Measurements from ENCODE around the gene DACT2. TPM values are rescaled to one million over a fixed set of nuclear protein-coding genes. Genes with fewer than 3 reads are reported as not detected.

Gene DACT2
- not detected for polyA plus RNA-seq (2012; ENCODE audit: missing spikeins)

- DNase-seq (ENCODE audit: insufficient read length) (no peak), FAIRE-seq (no peak)
- no peak for TF ChIP-seq POLR2A (IDR thresholded peaks at IDR 0.05; ENCODE audit: low read depth, low read length)
- no peak for TF ChIP-seq POLR2AphosphoS5 (IDR thresholded peaks at IDR 0.05; ENCODE audit: low read depth, low read length)
- TF ChIP-seq TAF1 (IDR thresholded peaks at IDR 0.05; ENCODE audit: borderline replicate concordance, low read depth, low read length): no peak
These were observed at the start of gene DACT2 for GRCh38 chr6:168319279-168320111. DACT2 (minus strand) TSS chr6:168319777; CDS start chr6:168319633, 144 bp downstream.

GRCh38 chr6:168368936-168369335 lies 49.4 kb upstream of the DACT2 start:
- FAIRE-seq (no peak), DNase-seq (ENCODE audit: insufficient read length) (no peak)
- TF ChIP-seq POLR2AphosphoS5 (IDR thresholded peaks at IDR 0.05; ENCODE audit: low read depth, low read length) (no peak), POLR2A (IDR thresholded peaks at IDR 0.05; ENCODE audit: low read depth, low read length) (no peak)

GRCh38 chr6:168368066-168368820 lies 48.7 kb upstream of the DACT2 start:
- DNase-seq (ENCODE audit: insufficient read length): no peak
- no peak for FAIRE-seq
- TF ChIP-seq POLR2AphosphoS5 (IDR thresholded peaks at IDR 0.05; ENCODE audit: low read depth, low read length): no peak
- TF ChIP-seq POLR2A (IDR thresholded peaks at IDR 0.05; ENCODE audit: low read depth, low read length): no peak
- TF ChIP-seq TAF1 (IDR thresholded peaks at IDR 0.05; ENCODE audit: borderline replicate concordance, low read depth, low read length): no peak

GRCh38 chr6:168367285-168367751 lies 47.7 kb upstream of the DACT2 start:
- no peak for DNase-seq (ENCODE audit: insufficient read length)
- no peak for TF ChIP-seq POLR2A (IDR thresholded peaks at IDR 0.05; ENCODE audit: low read depth, low read length)
- no peak for TF ChIP-seq TAF1 (IDR thresholded peaks at IDR 0.05; ENCODE audit: borderline replicate concordance, low read depth, low read length)
- no peak for TF ChIP-seq POLR2AphosphoS5 (IDR thresholded peaks at IDR 0.05; ENCODE audit: low read depth, low read length)

GRCh38 chr6:168366473-168366872 lies 46.9 kb upstream of the DACT2 start:
- FAIRE-seq (no peak), DNase-seq (ENCODE audit: insufficient read length) (no peak)
- TF ChIP-seq POLR2A (IDR thresholded peaks at IDR 0.05; ENCODE audit: low read depth, low read length) (no peak), TAF1 (IDR thresholded peaks at IDR 0.05; ENCODE audit: borderline replicate concordance, low read depth, low read length) (no peak), POLR2AphosphoS5 (IDR thresholded peaks at IDR 0.05; ENCODE audit: low read depth, low read length) (no peak)

More at GRCh38 chr6:168367285-168367751, 47.7 kb upstream of the DACT2 start:
- no peak for FAIRE-seq

GRCh38 chr6:168365422-168366165 lies 46.0 kb upstream of the DACT2 start:
- DNase-seq (ENCODE audit: insufficient read length) (no peak), FAIRE-seq (no peak)
- TF ChIP-seq POLR2A (IDR thresholded peaks at IDR 0.05; ENCODE audit: low read depth, low read length) (no peak), TAF1 (IDR thresholded peaks at IDR 0.05; ENCODE audit: borderline replicate concordance, low read depth, low read length) (no peak), POLR2AphosphoS5 (IDR thresholded peaks at IDR 0.05; ENCODE audit: low read depth, low read length) (no peak)

- TF ChIP-seq POLR2AphosphoS5 (IDR thresholded peaks at IDR 0.05; ENCODE audit: low read depth, low read length) (no peak), TAF1 (IDR thresholded peaks at IDR 0.05; ENCODE audit: borderline replicate concordance, low read depth, low read length) (no peak), POLR2A (IDR thresholded peaks at IDR 0.05; ENCODE audit: low read depth, low read length) (no peak)
- DNase-seq (ENCODE audit: insufficient read length) (no peak), FAIRE-seq (no peak)
These were observed 45.3 kb upstream of the DACT2 start for GRCh38 chr6:168364793-168365421.

GRCh38 chr6:168363811-168364792 lies 44.5 kb upstream of the DACT2 start:
- FAIRE-seq (no peak), DNase-seq (ENCODE audit: insufficient read length) (no peak)
- no peak for TF ChIP-seq POLR2A (IDR thresholded peaks at IDR 0.05; ENCODE audit: low read depth, low read length)
- no peak for TF ChIP-seq POLR2AphosphoS5 (IDR thresholded peaks at IDR 0.05; ENCODE audit: low read depth, low read length)
- no peak for TF ChIP-seq TAF1 (IDR thresholded peaks at IDR 0.05; ENCODE audit: borderline replicate concordance, low read depth, low read length)

- FAIRE-seq: no peak
- TF ChIP-seq TAF1 (IDR thresholded peaks at IDR 0.05; ENCODE audit: borderline replicate concordance, low read depth, low read length): no peak
- no peak for TF ChIP-seq POLR2AphosphoS5 (IDR thresholded peaks at IDR 0.05; ENCODE audit: low read depth, low read length)
- TF ChIP-seq POLR2A (IDR thresholded peaks at IDR 0.05; ENCODE audit: low read depth, low read length): no peak
- DNase-seq (ENCODE audit: insufficient read length): no peak
These were observed 43.7 kb upstream of the DACT2 start for GRCh38 chr6:168363302-168363701.
